Sigmoid colon (tissue), 7 donors: ENCODE data around the gene ALDH6A1. TPM values are rescaled to one million over a fixed set of nuclear protein-coding genes. Genes with fewer than 3 reads are reported as not detected.
"Not testable (repeated sequence)": the region's sequence is repeated elsewhere in the genome, so short reads cannot be mapped to it uniquely, and the experiment has no call there.

Experiments used
- DNase-seq: peaks from one replicate; pipeline ENCODE4 v3.0.0-alpha.2; 2019
- H3K27ac ChIP-seq, 4 donors: fragments of 200-600 bp; sonication (generic); one replicate each; pipeline ENCODE4 v1.5.1; 2016 to 2019; ENCODE audit warnings: mild to moderate bottlenecking in 1 of 4
- H3K27me3 ChIP-seq, 3 donors: fragments of 200-600 bp; sonication (generic); one replicate each; pipeline ENCODE4 v1.5.1; 2019; ENCODE audit warnings: mild to moderate bottlenecking in 1 of 3
- H3K36me3 ChIP-seq, 4 donors: fragments of 200-600 bp; sonication (generic); one replicate each; pipeline ENCODE4 v1.5.1; 2016 to 2019
- H3K4me1 ChIP-seq, 4 donors: fragments of 200-600 bp; sonication (generic); one replicate each; pipeline ENCODE4 v1.5.1; 2017 to 2019
- H3K4me3 ChIP-seq, 4 donors: fragments of 200-600 bp; sonication (generic); one replicate each; pipeline ENCODE4 v1.5.1; 2017 to 2019; ENCODE audit warnings: mild to moderate bottlenecking in 2 of 4, moderate library complexity in 1 of 4
- H3K9me3 ChIP-seq, 4 donors: fragments of 200-600 bp in 3 of 4; sonication (generic) in 3 of 4; one replicate each; pipeline versions ENCODE4 v1.5.1 to v1.6.1; 2013 to 2019
- CTCF ChIP-seq, 4 experiments: fragments of 450-650 bp in 3 of 4; fragments of 200-600 bp in 1 of 4; IDR thresholded peaks; one replicate each; pipeline ENCODE4 v1.5.1; 2016 to 2019; ENCODE audit warnings: antibody characterized with exemption in 4 of 4, mild to moderate bottlenecking in 3 of 4, moderate library complexity in 2 of 4
- EP300 ChIP-seq, 4 donors: sonication (generic); formaldehyde crosslinking; IDR thresholded peaks; one replicate each; pipeline ENCODE4 v1.6.1; 2017; ENCODE audit warnings: antibody characterized with exemption in 4 of 4
- POLR2A ChIP-seq, 2 donors: fragments of 450-650 bp; IDR thresholded peaks; one replicate each; pipeline ENCODE4 v1.6.1; 2016; ENCODE audit warnings: antibody characterized with exemption in 2 of 2, mild to moderate bottlenecking in 2 of 2, moderate library complexity in 2 of 2
- POLR2AphosphoS5 ChIP-seq, 4 donors: sonication (generic); formaldehyde crosslinking; IDR thresholded peaks; one replicate each; pipeline ENCODE4 v1.6.1; 2017; ENCODE audit warnings: antibody characterized with exemption in 4 of 4
- WGBS, 2 donors: extraction: QIAGEN DNeasy Blood & Tissue Kit; methylation state at CpG; one replicate each; pipeline ENCODE4 v1.1.7; 2013; 5-methylcytosine and 5-hydroxymethylcytosine counted together
- intact Hi-C: fragments of 100-400 bp; cut with DNase I; formaldehyde crosslinking; loops from one replicate; pipeline ENCODE4 v1.15.1; 2023
- polyA plus RNA-seq, 3 donors: library from polyadenylated mRNA; stranded (reverse); fragments of 200-250 nt; gene quantifications; one replicate each; pipeline ENCODE4 v1.2.3, GENCODE V29; 2013
- total RNA-seq, 4 donors: library from RNA; depleted of rRNA; stranded (reverse); fragments of >200 nt; gene quantifications; one replicate each; pipeline ENCODE4 v1.1.0, GENCODE V29; 2016
- donor health status: healthy with polysubstance abuse.
- donor health status: Bipolar disorder and iron deficiency.
- donor health status: healthy.

ALDH6A1 gene
- total RNA-seq (10 to 100 TPM; 19.9 to 33.5 (median 30.6) TPM), polyA plus RNA-seq (10 to 100 TPM in 2 of 3 donors, 1 to 10 TPM in 1; 9.6 to 16.9 (median 10.9) TPM)

GRCh38 chr14:74084277-74085046 is at the start of gene ALDH6A1, which contains the start of gene LIN52:
ALDH6A1 (minus strand) TSS chr14:74084453; CDS start chr14:74084394, 59 bp downstream.
LIN52 (plus strand) TSS chr14:74084956; CDS start chr14:74084975, 19 bp downstream.
- peak within 1 kb of the TSS; percentile 64 to 81 (median 76) for H3K4me3 ChIP-seq
- no peaks in the 10 kb centered on the region for H3K36me3 ChIP-seq
- intact Hi-C loops: loop anchor here (2.0 to 10.0 kb wide), 2 partner anchors 64 to 410 kb away; partner anchors contain the start of genes ISCA2 and NPC2
- TF ChIP-seq POLR2AphosphoS5 (IDR thresholded peaks at IDR 0.05) (peak; percentile 95 to 98 (median 96)), CTCF (IDR thresholded peaks at IDR 0.05) (no peak), POLR2A (IDR thresholded peaks at IDR 0.05) (peak; percentile 87 to 94), EP300 (IDR thresholded peaks at IDR 0.05) (peak in 1 of 4 donors; percentile 28)
- peak; percentile 100 for DNase-seq
- H3K4me1 ChIP-seq: peaks cover 0 to 27% (median 20%) of the 10 kb centered on the region in 4 donors
- H3K27ac ChIP-seq: peak within 1 kb of the TSS; percentile 84 to 93 (median 90)
- H3K27me3 ChIP-seq: no peaks in the 10 kb centered on the region
- no peaks in the 10 kb centered on the region for H3K9me3 ChIP-seq
- WGBS, 2 donors: 0 to 1% methylated on average over 46 of the region's 46 CpGs

DNA sequence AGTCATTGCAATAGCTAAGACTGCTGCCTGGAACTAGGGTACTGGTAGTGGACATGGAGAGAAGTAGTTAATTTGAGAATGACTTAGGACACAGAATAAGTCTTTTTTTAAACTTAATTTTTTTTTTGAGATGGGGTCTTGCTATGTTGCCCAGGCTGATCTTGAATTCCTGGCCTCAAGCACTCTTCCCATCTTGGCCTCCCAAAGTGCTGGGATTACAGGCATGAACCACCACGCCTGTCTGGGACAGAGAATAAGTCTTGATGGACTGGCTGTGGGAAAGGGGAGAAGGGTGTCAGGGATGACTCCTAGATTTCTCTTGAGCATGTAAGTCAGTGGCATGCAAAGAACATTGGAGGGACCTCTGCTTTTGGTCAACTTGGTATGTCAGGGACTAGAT is 43.4 kb upstream of the ALDH6A1 start:
- no peaks in the 10 kb centered on the region for H3K27me3 ChIP-seq
- intact Hi-C loops: no loop called here
- H3K4me1 ChIP-seq: no peaks in the 10 kb centered on the region
- H3K9me3 ChIP-seq: peaks cover 0 to 2% (median 0%) of the 10 kb centered on the region in 4 donors
- H3K27ac ChIP-seq: no peak overlapping the region
- TF ChIP-seq POLR2A (IDR thresholded peaks at IDR 0.05) (no peak), POLR2AphosphoS5 (IDR thresholded peaks at IDR 0.05) (no peak), CTCF (IDR thresholded peaks at IDR 0.05) (no peak), EP300 (IDR thresholded peaks at IDR 0.05) (no peak)
- 96% methylated on average over 1 of the region's 1 CpG for WGBS, 2 donors
- no peaks in the 10 kb centered on the region for H3K36me3 ChIP-seq
- DNase-seq: no peak
- no peak overlapping the region for H3K4me3 ChIP-seq

DNA sequence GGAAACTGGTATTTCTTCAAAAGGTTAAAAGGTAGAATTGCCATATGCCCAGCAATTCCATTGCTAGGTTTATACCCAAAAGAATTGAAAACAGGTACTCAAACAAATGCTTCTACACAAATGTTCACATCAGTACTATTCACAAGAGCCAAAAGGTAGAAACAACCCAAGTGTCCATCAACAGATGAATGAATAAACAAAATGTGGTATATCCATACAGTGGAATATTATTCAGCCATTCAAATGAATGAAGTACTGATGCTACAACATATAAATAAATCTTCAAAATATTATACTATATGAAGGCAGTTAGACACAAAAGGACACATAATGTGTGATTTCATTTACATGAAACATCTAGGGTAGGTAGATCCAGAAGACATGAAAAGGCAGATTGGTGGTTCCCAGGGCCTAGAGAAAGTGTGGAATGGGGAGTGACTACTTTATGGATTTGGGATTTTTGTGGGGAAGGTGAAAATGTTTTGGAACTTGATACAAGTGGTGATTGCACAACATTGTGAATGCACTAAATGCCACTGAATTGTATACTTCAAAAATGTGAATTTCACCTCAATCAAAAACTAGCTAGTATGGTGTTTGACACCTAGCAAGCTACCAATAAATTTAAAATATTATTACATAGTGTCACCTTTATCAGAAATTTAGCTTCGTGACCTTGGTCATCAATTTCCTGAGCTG is 42.2 kb upstream of the ALDH6A1 start:
- Histone ChIP-seq H3K36me3 (no peaks in the 10 kb centered on the region), H3K4me1 (no peaks in the 10 kb centered on the region)

DNA sequence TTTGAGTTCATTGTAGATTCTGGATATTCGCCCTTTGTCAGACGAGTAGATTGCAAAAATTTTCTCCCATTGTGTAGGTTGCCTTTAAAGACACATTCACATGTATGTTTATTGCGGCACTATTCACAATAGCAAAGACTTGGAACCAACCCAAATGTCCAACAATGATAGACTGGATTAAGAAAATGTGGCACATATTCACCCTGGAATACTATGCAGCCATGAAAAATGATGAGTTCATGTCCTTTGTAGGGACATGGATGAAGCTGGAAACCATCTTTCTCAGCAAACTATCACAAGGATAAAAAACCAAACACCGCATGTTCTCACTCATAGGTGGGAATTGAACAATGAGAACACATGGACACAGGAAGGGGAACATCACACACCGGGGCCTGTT is 41.2 kb upstream of the ALDH6A1 start:
- not testable (repeated sequence) for H3K27me3 ChIP-seq, DNase-seq

More for the DNA sequence above, 42.2 kb upstream of the ALDH6A1 start:
- H3K27ac ChIP-seq: no peak overlapping the region
- intact Hi-C loops: no loop called here
- no peaks in the 10 kb centered on the region for H3K27me3 ChIP-seq
- H3K9me3 ChIP-seq: peaks cover 0 to 2% (median 0%) of the 10 kb centered on the region in 4 donors
- DNase-seq: no peak
- TF ChIP-seq CTCF (IDR thresholded peaks at IDR 0.05) (no peak), POLR2AphosphoS5 (IDR thresholded peaks at IDR 0.05) (no peak), EP300 (IDR thresholded peaks at IDR 0.05) (no peak), POLR2A (IDR thresholded peaks at IDR 0.05) (no peak)
- no peak overlapping the region for H3K4me3 ChIP-seq
- WGBS, 2 donors: 97 to 98% methylated on average over 1 of the region's 1 CpG

More for the DNA sequence above, 41.2 kb upstream of the ALDH6A1 start:
- H3K36me3 ChIP-seq, H3K27ac ChIP-seq, intact Hi-C loops, H3K4me3 ChIP-seq, H3K9me3 ChIP-seq, H3K4me1 ChIP-seq: not testable (repeated sequence)
- 73 to 92% methylated on average over 4 of the region's 5 CpGs for WGBS, 2 donors
